Adipocyte (in vitro differentiated cells): ENCODE results near the gene C17orf50.

Source experiments
- DNase-seq: peaks from one replicate; pipeline ENCODE4 v3.0.0-alpha.2; 2015; ENCODE audit warnings: low read depth
- H3K27me3 ChIP-seq: replicated peaks from 2 replicates; pipeline ENCODE4 v1.7.0; 2013; ENCODE audit warnings: mild to moderate bottlenecking, low read length, moderate library complexity; ENCODE audit not compliant: control insufficient read depth, insufficient read depth
- H3K36me3 ChIP-seq: 2 replicates; pipeline ENCODE4 v1.7.0; 2013; ENCODE audit warnings: low read length, mild to moderate bottlenecking, moderate library complexity; ENCODE audit not compliant: control insufficient read depth, insufficient read depth, severe bottlenecking
- H3K4me1 ChIP-seq: 2 replicates; pipeline ENCODE4 v1.7.0; 2013; ENCODE audit warnings: mild to moderate bottlenecking, low read length, moderate library complexity; ENCODE audit not compliant: control insufficient read depth, insufficient read depth
- H3K4me3 ChIP-seq: 2 replicates; pipeline ENCODE4 v1.7.0; 2013; ENCODE audit warnings: mild to moderate bottlenecking, low read length, moderate library complexity
- H3K9ac ChIP-seq: 2 replicates; pipeline ENCODE4 v1.7.0; 2013; ENCODE audit warnings: mild to moderate bottlenecking, low read length, moderate library complexity
- H3K9me3 ChIP-seq: 2 replicates; pipeline ENCODE4 v1.7.0; 2013; ENCODE audit warnings: mild to moderate bottlenecking, low read length, moderate library complexity; ENCODE audit not compliant: control insufficient read depth

Gene C17orf50

GRCh38 chr17:35757243-35757642 is 3.4 kb upstream of the C17orf50 start:
- no peak overlapping the region for H3K4me3 ChIP-seq
- no peak overlapping the region for H3K9ac ChIP-seq
- no peak for DNase-seq
- peaks cover 4% of the 10 kb centered on the region for H3K9me3 ChIP-seq
- H3K36me3 ChIP-seq, result no peaks in the 10 kb centered on the region
- peaks cover 13% of the 10 kb centered on the region for H3K4me1 ChIP-seq
- H3K27me3 ChIP-seq, result peaks cover 42% of the 10 kb centered on the region

- no peaks in the 10 kb centered on the region for H3K36me3 ChIP-seq
- peaks cover 2% of the 10 kb centered on the region for H3K4me1 ChIP-seq
- H3K4me3 ChIP-seq, result no peak overlapping the region
- H3K27me3 ChIP-seq, result peaks cover 49% of the 10 kb centered on the region
- H3K9me3 ChIP-seq, result peaks cover 4% of the 10 kb centered on the region
- no peak for DNase-seq
- no peak overlapping the region for H3K9ac ChIP-seq
These were observed 914 bp downstream of the C17orf50 start for GRCh38 chr17:35761601-35762000.

- peaks cover 2% of the 10 kb centered on the region for H3K4me1 ChIP-seq
- peak overlapping the region; percentile 50 for H3K4me3 ChIP-seq
- DNase-seq, result no peak
- no peaks in the 10 kb centered on the region for H3K9me3 ChIP-seq
- peaks cover 63% of the 10 kb centered on the region for H3K27me3 ChIP-seq
- no peaks in the 10 kb centered on the region for H3K36me3 ChIP-seq
- H3K9ac ChIP-seq, result peak overlapping the region; percentile 49
These were observed 3.1 kb downstream of the C17orf50 start for GRCh38 chr17:35763767-35764122.

- no peaks in the 10 kb centered on the region for H3K9me3 ChIP-seq
- H3K4me1 ChIP-seq, result peaks cover 2% of the 10 kb centered on the region
- H3K4me3 ChIP-seq, result peak overlapping the region; percentile 65
- peak; percentile 92 for DNase-seq
- H3K36me3 ChIP-seq, result no peaks in the 10 kb centered on the region
- peaks cover 63% of the 10 kb centered on the region for H3K27me3 ChIP-seq
- H3K9ac ChIP-seq, result peak overlapping the region; percentile 49
These were observed 3.7 kb downstream of the C17orf50 start for GRCh38 chr17:35764123-35764991.

GRCh38 chr17:35765086-35765710 is 4.5 kb downstream of the C17orf50 start:
- peaks cover 2% of the 10 kb centered on the region for H3K4me1 ChIP-seq
- peaks cover 63% of the 10 kb centered on the region for H3K27me3 ChIP-seq
- no peaks in the 10 kb centered on the region for H3K36me3 ChIP-seq
- no peaks in the 10 kb centered on the region for H3K9me3 ChIP-seq
- H3K4me3 ChIP-seq, result no peak overlapping the region
- DNase-seq, result no peak
- no peak overlapping the region for H3K9ac ChIP-seq

GRCh38 chr17:35765756-35766488 is 5.2 kb downstream of the C17orf50 start:
- Histone ChIP-seq H3K9me3 (no peaks in the 10 kb centered on the region), H3K27me3 (peaks cover 63% of the 10 kb centered on the region), H3K4me3 (no peak overlapping the region), H3K9ac (no peak overlapping the region), H3K36me3 (no peaks in the 10 kb centered on the region), H3K4me1 (peaks cover 2% of the 10 kb centered on the region)
- no peak for DNase-seq

GRCh38 chr17:35766489-35766877 is 5.8 kb downstream of the C17orf50 start:
- Histone ChIP-seq H3K27me3 (peaks cover 62% of the 10 kb centered on the region), H3K36me3 (no peaks in the 10 kb centered on the region), H3K4me3 (no peak overlapping the region), H3K9ac (no peak overlapping the region), H3K9me3 (no peaks in the 10 kb centered on the region), H3K4me1 (peaks cover 2% of the 10 kb centered on the region)
- no peak for DNase-seq

- H3K4me1 ChIP-seq, result peaks cover 2% of the 10 kb centered on the region
- DNase-seq, result peak; percentile 81
- no peak overlapping the region for H3K4me3 ChIP-seq
- H3K9me3 ChIP-seq, result no peaks in the 10 kb centered on the region
- H3K27me3 ChIP-seq, result peaks cover 61% of the 10 kb centered on the region
- H3K9ac ChIP-seq, result no peak overlapping the region
- no peaks in the 10 kb centered on the region for H3K36me3 ChIP-seq
These were observed 6.3 kb downstream of the C17orf50 start for GRCh38 chr17:35766903-35767510.

- Histone ChIP-seq H3K4me1 (peaks cover 11% of the 10 kb centered on the region), H3K4me3 (no peak overlapping the region), H3K9ac (no peak overlapping the region), H3K36me3 (no peaks in the 10 kb centered on the region), H3K27me3 (peaks cover 72% of the 10 kb centered on the region), H3K9me3 (no peaks in the 10 kb centered on the region)
- no peak for DNase-seq
These were observed 8.1 kb downstream of the C17orf50 start for GRCh38 chr17:35768797-35769196.

GRCh38 chr17:35769895-35770486 is 9.3 kb downstream of the C17orf50 start:
- Histone ChIP-seq H3K4me3 (no peak overlapping the region), H3K27me3 (peaks cover 76% of the 10 kb centered on the region), H3K9me3 (no peaks in the 10 kb centered on the region), H3K9ac (no peak overlapping the region), H3K36me3 (no peaks in the 10 kb centered on the region), H3K4me1 (peaks cover 21% of the 10 kb centered on the region)
- DNase-seq, result no peak
